ENCODE measurements around the gene GYS1. TPM values are rescaled to one million over a fixed set of nuclear protein-coding genes. Genes with fewer than 3 reads are reported as not detected.
A peak's percentile ranks its signal among the peaks of the same experiment; 100 is the strongest.

The GYS1 gene
- total and polyA plus RNA-seq, 10 of the 15 experiments (the other 5 are each of a cell fraction or from before 2014, with no cell fraction given), result 3.7 to 62.0 (median 37.3) TPM

- in situ Hi-C loops (cut with MboI) (no loop called here), intact Hi-C loops (cut with micrococcal nuclease; ENCODE audit: unreplicated experiment) (no loop called here)
- no peak for DNase-seq (ENCODE audit: low read depth, low spot score)
- peaks cover 0 to 7% of the 10 kb centered on the region in 2 experiments; a peak in 3 of 4 replicates for H3K36me3 ChIP-seq (ENCODE audit: control insufficient read depth in 2 of 2, insufficient read depth in 2 of 2, low read length in 1 of 2)
- BruUV-seq (replicated peaks), result TSS peak; percentile 62
- peak overlapping the region; percentile 91 for H3K9ac ChIP-seq (ENCODE audit: control insufficient read depth, insufficient read depth, low read length)
- H3K4me2 ChIP-seq (ENCODE audit: control insufficient read depth, insufficient read depth), result peak overlapping the region; percentile 80
- FAIRE-seq, result no peak
- ChIA-PET CTCF (interaction anchor here (0.7 to 4.0 kb wide), 14 partner anchors 12 to 216 kb away, joined by 3 to 55 read pairs (median 14); partner anchors contain the start of gene PPP1R15A), RAD21 (ENCODE audit: unreplicated experiment) (interaction anchor here (0.5 to 2.4 kb wide), 9 partner anchors 13 to 920 kb away, joined by 3 to 10 read pairs (median 3); partner anchors contain the start of gene NUCB1), SMC1A (ENCODE audit: uncharacterized antibody, unreplicated experiment) (interaction anchor here (1.0 to 1.9 kb wide), 5 partner anchors 13 to 197 kb away, joined by 3 to 5 read pairs (median 4); partner anchors contain the start of gene FTL), POLR2A (interaction anchor here (0.5 to 3.6 kb wide), 9 partner anchors 9 to 620 kb away, joined by 3 to 41 read pairs (median 8); partner anchors contain the start of genes HSD17B14 and NUCB1)
- H3K27ac ChIP-seq (ENCODE audit: control insufficient read depth, insufficient read depth), result peak overlapping the region; percentile 86
- peak overlapping the region; percentile 93 for H3K4me3 ChIP-seq
- no peaks in the 10 kb centered on the region for H3K9me3 ChIP-seq (replicated peaks; ENCODE audit: control insufficient read depth, insufficient read depth, low read length)
- H3K4me1 ChIP-seq (ENCODE audit: control insufficient read depth, insufficient read depth, low read length), result peaks cover 3% of the 10 kb centered on the region
- H3K27me3 ChIP-seq (replicated peaks in 1 of 2; ENCODE audit: control insufficient read depth in 2 of 2, insufficient read depth in 2 of 2, low read length in 1 of 2), result no peaks in the 10 kb centered on the region
- peaks cover 49% of the 10 kb centered on the region for H3K79me2 ChIP-seq (ENCODE audit: control insufficient read depth, insufficient read depth, low read length)
- TF ChIP-seq POU2F2 (IDR thresholded peaks at IDR 0.05; ENCODE audit: borderline replicate concordance, low read depth, low read length), result no peak
- TF ChIP-seq YY1 (IDR thresholded peaks at IDR 0.05; ENCODE audit: low read depth, low read length), result no peak
- TF ChIP-seq GATAD2B (conservative IDR thresholded peaks at IDR 0.05; ENCODE audit: low read depth), result no peak
- no peak for TF ChIP-seq SPI1 (IDR thresholded peaks at IDR 0.05; ENCODE audit: borderline replicate concordance, insufficient read depth, low read depth, low read length)
- no peak for TF ChIP-seq SP1 (IDR thresholded peaks at IDR 0.05; ENCODE audit: low read depth, low read length)
- no peak for TF ChIP-seq PBX3 (IDR thresholded peaks at IDR 0.05; ENCODE audit: insufficient replicate concordance, low read depth, low read length)
- TF ChIP-seq CTCF (IDR thresholded peaks at IDR 0.05 in 2 of 3, conservative IDR thresholded peaks at IDR 0.05 in 1 of 3; ENCODE audit: control insufficient read depth in 2 of 3, extremely low read depth in 1 of 3, insufficient read depth in 1 of 3, low read depth in 3 of 3, low read length in 3 of 3), result no peak
- TF ChIP-seq SMAD5 (IDR thresholded peaks at IDR 0.05; ENCODE audit: low read depth), result no peak
- no peak for TF ChIP-seq ZBTB40 (IDR thresholded peaks at IDR 0.05; ENCODE audit: borderline replicate concordance)
- no peak for TF ChIP-seq BCL11A (IDR thresholded peaks at IDR 0.05; ENCODE audit: low read depth, low read length)
- no peaks in the 10 kb centered on the region for H4K20me1 ChIP-seq (ENCODE audit: control insufficient read depth, insufficient read depth)
- 29% methylated on average over 8 of the region's 8 CpGs for WGBS (ENCODE audit: insufficient coverage, insufficient replicate concordance, low lambda C conversion rate, missing lambda C conversion rate)
- peak; percentile 2; the same call in 1 of the 3 replicates for ATAC-seq
- no peak overlapping the region for H2AFZ ChIP-seq (ENCODE audit: control insufficient read depth, low read depth, low read length)
Measured at GRCh38 chr19:48991873-48992580, 1.1 kb downstream of the GYS1 start.

All from GM12878 (cell line).